GM19238 (cell line): ENCODE results near the gene RPL11.
"Not testable (repeated sequence)": the region's sequence is repeated elsewhere in the genome, so short reads cannot be mapped to it uniquely, and the experiment has no call there.

Experiments used
- DNase-seq: peaks from one replicate; pipeline ENCODE4 v3.0.0; 2011; ENCODE audit warnings: low spot score; ENCODE audit not compliant: insufficient read length

RPL11 gene

GRCh38 chr1:23691499-23692307, at the start of gene RPL11:
Gene RPL11, plus strand, starts transcription at chr1:23691806. Its CDS starts 18 bp downstream, at chr1:23691824.
- peak; percentile 94 for DNase-seq

- no peak for DNase-seq
These were observed 47.7 kb upstream of the RPL11 start for GRCh38 chr1:23643736-23644554.

- no peak for DNase-seq
These were observed 47.1 kb upstream of the RPL11 start for GRCh38 chr1:23644555-23644866.

- DNase-seq = no peak
These were observed 46.3 kb upstream of the RPL11 start for GRCh38 chr1:23645338-23645737.

GRCh38 chr1:23646091-23646490, 45.5 kb upstream of the RPL11 start:
- no peak for DNase-seq

- DNase-seq = no peak
These were observed 45.1 kb upstream of the RPL11 start for GRCh38 chr1:23646541-23646940.

- no peak for DNase-seq
These were observed 43.0 kb upstream of the RPL11 start for GRCh38 chr1:23648576-23648975.

GRCh38 chr1:23649157-23649556, 42.4 kb upstream of the RPL11 start:
- DNase-seq = not testable (repeated sequence)

- DNase-seq = no peak
These were observed 41.1 kb upstream of the RPL11 start for GRCh38 chr1:23650344-23650990.

- no peak for DNase-seq
These were observed 40.4 kb upstream of the RPL11 start for GRCh38 chr1:23651069-23651808.

GRCh38 chr1:23657659-23658275, 33.8 kb upstream of the RPL11 start:
- peak; percentile 47 for DNase-seq

GRCh38 chr1:23660671-23661070, 30.9 kb upstream of the RPL11 start:
- DNase-seq = no peak

GRCh38 chr1:23661887-23662286, 29.7 kb upstream of the RPL11 start:
- no peak for DNase-seq

- DNase-seq = no peak
These were observed 26.5 kb upstream of the RPL11 start for GRCh38 chr1:23664837-23665795.

- DNase-seq = no peak
These were observed 24.2 kb upstream of the RPL11 start for GRCh38 chr1:23667411-23667810.

GRCh38 chr1:23670709-23671108, 20.9 kb upstream of the RPL11 start:
- no peak for DNase-seq

- peak; percentile 19 for DNase-seq
These were observed 18.4 kb upstream of the RPL11 start for GRCh38 chr1:23673086-23673813.

- DNase-seq = no peak
These were observed 11.8 kb upstream of the RPL11 start for GRCh38 chr1:23679815-23680214.

- no peak for DNase-seq
These were observed 8.7 kb upstream of the RPL11 start for GRCh38 chr1:23682946-23683345.
